Keratinocyte (primary cell): ENCODE results near the gene TTC23L. TPM values are rescaled to one million over a fixed set of nuclear protein-coding genes. Genes with fewer than 3 reads are reported as not detected.
A peak's percentile ranks its signal among the peaks of the same experiment; 100 is the strongest.

Experiments used
- DNase-seq: peaks from one replicate; pipeline ENCODE4 v3.0.0-alpha.2; 2011; ENCODE audit warnings: low read depth, missing footprints, low spot score
- FAIRE-seq: peaks from 2 replicates; lab custom pipeline; 2011; peaks lifted over from hg19 to GRCh38; lab: Jason Lieb, UNC
- H2AFZ ChIP-seq: 2 replicates; pipeline ENCODE4 v1.6.0; 2012; ENCODE audit warnings: low read length, control low read depth, inconsistent platforms; ENCODE audit not compliant: control insufficient read depth
- H3K27ac ChIP-seq: 2 replicates; pipeline ENCODE4 v1.5.1; 2011; ENCODE audit warnings: low read length; ENCODE audit not compliant: control insufficient read depth, insufficient read depth
- H3K27me3 ChIP-seq: 3 replicates; pipeline ENCODE4 v1.6.0; 2011; ENCODE audit warnings: low read length; ENCODE audit not compliant: control insufficient read depth, insufficient read depth; ENCODE audit errors: extremely low read depth
- H3K36me3 ChIP-seq, 2 experiments: 2 replicates in 1 of 2; 3 replicates in 1 of 2; pipeline ENCODE4 v1.5.1; 2011; ENCODE audit warnings: low read length in 2 of 2, mild to moderate bottlenecking in 1 of 2; ENCODE audit not compliant: control insufficient read depth in 2 of 2, insufficient read depth in 2 of 2; ENCODE audit errors: extremely low read depth in 1 of 2
- H3K4me1 ChIP-seq: 3 replicates; pipeline ENCODE4 v1.5.1; 2011; ENCODE audit warnings: low read length; ENCODE audit not compliant: control insufficient read depth, insufficient read depth; ENCODE audit errors: extremely low read depth
- H3K4me2 ChIP-seq: 3 replicates; pipeline ENCODE4 v1.6.0; 2011; ENCODE audit warnings: low read depth, low read length; ENCODE audit not compliant: control insufficient read depth, insufficient read depth; ENCODE audit errors: extremely low read depth
- H3K4me3 ChIP-seq, 3 experiments: fragments of 200-600 bp in 1 of 3; sonication (generic) in 1 of 3; 2 replicates in 2 of 3; 3 replicates in 1 of 3; pipeline ENCODE4 v1.5.1; 2011 to 2016; ENCODE audit warnings: low read length in 3 of 3, mild to moderate bottlenecking in 3 of 3, control low read depth in 2 of 3, inconsistent platforms in 1 of 3, low read depth in 1 of 3, mixed read lengths in 1 of 3, mixed run types in 1 of 3, moderate library complexity in 1 of 3; ENCODE audit not compliant: control insufficient read depth in 2 of 3, insufficient read depth in 2 of 3; ENCODE audit errors: extremely low read depth in 1 of 3
- H3K79me2 ChIP-seq: 2 replicates; pipeline ENCODE4 v1.6.0; 2012; ENCODE audit warnings: low read length; ENCODE audit not compliant: control insufficient read depth, insufficient read depth
- H3K9ac ChIP-seq: 3 replicates; pipeline ENCODE4 v1.6.0; 2011; ENCODE audit warnings: low read length; ENCODE audit not compliant: control insufficient read depth, insufficient read depth; ENCODE audit errors: extremely low read depth
- H3K9me1 ChIP-seq: 3 replicates; pipeline ENCODE4 v1.6.0; 2011; ENCODE audit warnings: low read length; ENCODE audit not compliant: control insufficient read depth, insufficient read depth; ENCODE audit errors: extremely low read depth
- H3K9me3 ChIP-seq: 2 replicates; pipeline ENCODE4 v1.5.1; 2012; ENCODE audit warnings: low read depth, low read length; ENCODE audit not compliant: control insufficient read depth
- H4K20me1 ChIP-seq: 3 replicates; pipeline ENCODE4 v1.6.0; 2011; ENCODE audit warnings: low read length; ENCODE audit not compliant: control insufficient read depth, insufficient read depth; ENCODE audit errors: extremely low read depth
- EZH2 ChIP-seq: IDR thresholded peaks from one replicate; pipeline ENCODE4 v1.6.1; 2012; ENCODE audit warnings: inconsistent platforms, mild to moderate bottlenecking, low read length, moderate library complexity
- dilution Hi-C: fragments of 300-500 bp; cut with MboI; formaldehyde crosslinking; loops from one replicate; pipeline ENCODE4 v1.7.0; 2020; ENCODE audit warnings: low sequenced_read_pairs; ENCODE audit not compliant: extremely low pct_ligation_motif_present
- polyA plus RNA-seq, 5 experiments: library from polyadenylated mRNA; depleted of rRNA in 3 of 5; stranded (reverse) in 3 of 5; stranded (forward) in 1 of 5; unstranded in 1 of 5; fragments of >200 nt; gene quantifications; 1 replicate in 1 of 5; 2 replicates in 3 of 5; 3 replicates in 1 of 5; pipeline versions ENCODE4 v1.2.1 to v1.2.3, GENCODE V29; 2011 to 2012; ENCODE audit warnings: missing spikeins in 2 of 5, low read depth in 1 of 5, low replicate concordance in 1 of 5
- TF ChIP-seq, protein P1 (sequence below), 3 experiments: IDR thresholded peaks in 1 of 3; conservative IDR thresholded peaks in 1 of 3; optimal IDR thresholded peaks in 1 of 3; 2 replicates in 2 of 3; 3 replicates in 1 of 3; pipeline versions ENCODE3 to v1.5.1; 2011; ENCODE audit warnings: low read length in 3 of 3, mild to moderate bottlenecking in 3 of 3, moderate library complexity in 2 of 3, control low read depth in 1 of 3, inconsistent platforms in 1 of 3; ENCODE audit not compliant: insufficient read depth in 2 of 3; ENCODE audit errors: extremely low read depth in 1 of 3

The TTC23L gene
- polyA plus RNA-seq, 1 donor (not counting 4 experiments of a cell fraction or from before 2014, with no cell fraction given): 0.12 TPM

DNA sequence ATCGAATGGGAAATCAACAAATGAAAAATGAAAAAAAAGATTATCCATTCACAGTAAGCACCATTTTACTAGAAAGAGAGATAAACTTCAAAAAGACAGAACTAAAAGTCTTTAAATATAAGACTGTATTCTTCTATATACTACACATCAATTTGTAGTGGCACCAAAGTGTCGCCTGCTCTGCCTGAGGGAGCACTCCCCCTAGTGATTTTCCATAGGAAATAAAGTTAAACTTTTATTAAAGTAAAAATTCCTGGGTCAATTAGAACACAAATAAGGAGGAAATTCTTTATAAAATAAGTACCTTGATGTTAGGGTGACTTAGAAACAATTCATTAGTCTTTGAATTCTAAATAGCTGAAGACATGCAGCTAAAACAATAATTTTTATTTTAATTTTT is 66.6 kb downstream of the TTC23L start:
- Histone ChIP-seq H3K9ac (no peak overlapping the region), H3K9me3 (no peaks in the 10 kb centered on the region), H3K4me1 (no peaks in the 10 kb centered on the region), H3K79me2 (no peaks in the 10 kb centered on the region), H4K20me1 (no peaks in the 10 kb centered on the region), H3K9me1 (no peaks in the 10 kb centered on the region), H3K27me3 (no peaks in the 10 kb centered on the region), H3K36me3 (peaks cover 4 to 5% of the 10 kb centered on the region in 2 experiments), H3K4me2 (no peak overlapping the region), H3K4me3 (no peak overlapping the region), H2AFZ (no peak overlapping the region), H3K27ac (no peak overlapping the region)
- TF ChIP-seq, protein P1, sequence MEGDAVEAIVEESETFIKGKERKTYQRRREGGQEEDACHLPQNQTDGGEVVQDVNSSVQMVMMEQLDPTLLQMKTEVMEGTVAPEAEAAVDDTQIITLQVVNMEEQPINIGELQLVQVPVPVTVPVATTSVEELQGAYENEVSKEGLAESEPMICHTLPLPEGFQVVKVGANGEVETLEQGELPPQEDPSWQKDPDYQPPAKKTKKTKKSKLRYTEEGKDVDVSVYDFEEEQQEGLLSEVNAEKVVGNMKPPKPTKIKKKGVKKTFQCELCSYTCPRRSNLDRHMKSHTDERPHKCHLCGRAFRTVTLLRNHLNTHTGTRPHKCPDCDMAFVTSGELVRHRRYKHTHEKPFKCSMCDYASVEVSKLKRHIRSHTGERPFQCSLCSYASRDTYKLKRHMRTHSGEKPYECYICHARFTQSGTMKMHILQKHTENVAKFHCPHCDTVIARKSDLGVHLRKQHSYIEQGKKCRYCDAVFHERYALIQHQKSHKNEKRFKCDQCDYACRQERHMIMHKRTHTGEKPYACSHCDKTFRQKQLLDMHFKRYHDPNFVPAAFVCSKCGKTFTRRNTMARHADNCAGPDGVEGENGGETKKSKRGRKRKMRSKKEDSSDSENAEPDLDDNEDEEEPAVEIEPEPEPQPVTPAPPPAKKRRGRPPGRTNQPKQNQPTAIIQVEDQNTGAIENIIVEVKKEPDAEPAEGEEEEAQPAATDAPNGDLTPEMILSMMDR (optimal IDR thresholded peaks at IDR 0.05 in 1 of 3, IDR thresholded peaks at IDR 0.05 in 1 of 3, conservative IDR thresholded peaks at IDR 0.05 in 1 of 3; ENCODE audit: extremely low read depth in 1 of 3, insufficient read depth in 2 of 3, low read length in 3 of 3): peak in 2 of 3 experiments; percentile 14 to 35
- no peak for TF ChIP-seq EZH2
- dilution Hi-C loops: no loop called here
- FAIRE-seq (no peak), DNase-seq (no peak)

DNA sequence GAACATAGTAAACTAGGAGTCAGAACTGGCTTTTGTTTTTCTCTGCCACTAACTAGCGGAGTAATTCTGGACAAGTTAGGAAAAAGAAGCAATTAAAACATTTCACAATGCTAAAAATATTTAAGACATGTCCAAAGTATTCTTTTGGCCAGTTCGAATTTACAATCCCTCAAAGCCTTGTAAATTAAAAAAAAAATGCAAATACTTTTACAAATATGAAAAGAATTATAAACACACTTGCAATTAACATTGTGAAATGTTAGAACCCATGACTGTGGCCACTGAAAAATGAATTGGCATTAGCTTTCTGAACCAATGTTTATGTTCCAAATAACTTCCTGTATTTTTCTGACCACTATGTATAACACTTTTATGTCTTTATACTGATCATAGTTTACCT is 74.1 kb downstream of the TTC23L start:
- no peak overlapping the region for H2AFZ ChIP-seq
- H3K27ac ChIP-seq: no peak overlapping the region

More for the DNA sequence above, 74.1 kb downstream of the TTC23L start:
- dilution Hi-C loops: no loop called here
- Histone ChIP-seq H3K4me3 (no peak overlapping the region), H3K9ac (no peak overlapping the region), H3K4me2 (no peak overlapping the region), H3K36me3 (peaks cover 3 to 7% of the 10 kb centered on the region in 2 experiments), H3K4me1 (peaks cover 11% of the 10 kb centered on the region), H3K9me1 (no peaks in the 10 kb centered on the region), H3K9me3 (no peaks in the 10 kb centered on the region), H3K27me3 (no peaks in the 10 kb centered on the region), H4K20me1 (no peaks in the 10 kb centered on the region), H3K79me2 (peaks cover 46% of the 10 kb centered on the region)
- DNase-seq (no peak), FAIRE-seq (no peak)
- TF ChIP-seq, protein P1 (optimal IDR thresholded peaks at IDR 0.05 in 1 of 3, IDR thresholded peaks at IDR 0.05 in 1 of 3, conservative IDR thresholded peaks at IDR 0.05 in 1 of 3; ENCODE audit: extremely low read depth in 1 of 3, insufficient read depth in 2 of 3, low read length in 3 of 3): no peak
- no peak for TF ChIP-seq EZH2
